Breast epithelium (tissue), 3 donors: ENCODE measurements around the gene ZNF576.

Source experiments
- POLR2A ChIP-seq: fragments of 450-650 bp; IDR thresholded peaks from one replicate; pipeline ENCODE4 v1.6.1; 2016; ENCODE audit warnings: antibody characterized with exemption, mild to moderate bottlenecking, moderate library complexity
- POLR2AphosphoS5 ChIP-seq, 3 donors: sonication (generic); formaldehyde crosslinking; IDR thresholded peaks; one replicate each; pipeline ENCODE4 v1.6.1; 2017; ENCODE audit warnings: antibody characterized with exemption in 3 of 3
- TF ChIP-seq, protein P1 (sequence below), 3 donors: fragments of 450-650 bp; IDR thresholded peaks; one replicate each; pipeline ENCODE4 v1.5.1; 2016 to 2017; ENCODE audit warnings: antibody characterized with exemption in 3 of 3, mild to moderate bottlenecking in 3 of 3, moderate library complexity in 3 of 3

DNA sequence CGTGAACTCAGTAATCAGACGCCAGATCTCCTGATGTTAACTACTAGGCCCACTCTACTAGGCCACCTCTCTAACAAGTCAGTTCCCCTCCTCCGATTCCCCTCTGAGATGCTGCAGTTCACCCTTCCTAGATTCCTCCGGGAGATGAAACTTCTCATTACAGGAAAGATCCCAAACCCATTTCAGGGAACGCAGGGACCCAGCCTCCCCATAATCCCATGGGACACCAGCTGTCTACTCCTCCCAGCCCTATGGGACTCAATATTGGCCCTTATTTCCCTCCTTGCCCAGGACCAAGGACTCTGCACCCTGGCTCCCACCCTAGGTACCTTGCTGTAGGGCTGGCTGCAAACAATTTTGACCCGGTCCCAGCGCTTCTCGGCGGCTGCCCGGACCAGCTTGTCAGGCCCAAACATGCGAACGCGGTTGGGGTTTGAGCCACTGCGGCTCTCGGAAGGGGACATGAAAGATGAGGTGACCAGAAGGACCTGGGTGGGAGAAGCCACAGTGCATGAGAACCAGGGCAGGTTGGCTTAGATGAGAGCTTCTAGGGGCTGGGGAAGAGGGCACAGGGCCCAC lies 42.0 kb upstream of the ZNF576 start:
- TF ChIP-seq, protein P1, sequence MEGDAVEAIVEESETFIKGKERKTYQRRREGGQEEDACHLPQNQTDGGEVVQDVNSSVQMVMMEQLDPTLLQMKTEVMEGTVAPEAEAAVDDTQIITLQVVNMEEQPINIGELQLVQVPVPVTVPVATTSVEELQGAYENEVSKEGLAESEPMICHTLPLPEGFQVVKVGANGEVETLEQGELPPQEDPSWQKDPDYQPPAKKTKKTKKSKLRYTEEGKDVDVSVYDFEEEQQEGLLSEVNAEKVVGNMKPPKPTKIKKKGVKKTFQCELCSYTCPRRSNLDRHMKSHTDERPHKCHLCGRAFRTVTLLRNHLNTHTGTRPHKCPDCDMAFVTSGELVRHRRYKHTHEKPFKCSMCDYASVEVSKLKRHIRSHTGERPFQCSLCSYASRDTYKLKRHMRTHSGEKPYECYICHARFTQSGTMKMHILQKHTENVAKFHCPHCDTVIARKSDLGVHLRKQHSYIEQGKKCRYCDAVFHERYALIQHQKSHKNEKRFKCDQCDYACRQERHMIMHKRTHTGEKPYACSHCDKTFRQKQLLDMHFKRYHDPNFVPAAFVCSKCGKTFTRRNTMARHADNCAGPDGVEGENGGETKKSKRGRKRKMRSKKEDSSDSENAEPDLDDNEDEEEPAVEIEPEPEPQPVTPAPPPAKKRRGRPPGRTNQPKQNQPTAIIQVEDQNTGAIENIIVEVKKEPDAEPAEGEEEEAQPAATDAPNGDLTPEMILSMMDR (IDR thresholded peaks at IDR 0.05): no peak
- TF ChIP-seq POLR2AphosphoS5 (IDR thresholded peaks at IDR 0.05) (no peak), POLR2A (no peak)
